Neural progenitor cell (in vitro differentiated cells): ENCODE measurements around the gene TMEM203.

ENCODE experiments used
- EZH2 ChIP-seq: fragments of 200-600 bp; sonication (generic); IDR thresholded peaks from 2 replicates; pipeline ENCODE4 v1.6.1; 2017; ENCODE audit warnings: antibody characterized with exemption, mild to moderate bottlenecking, moderate library complexity
- EZH2phosphoT487 ChIP-seq: fragments of 200-600 bp; sonication (generic); IDR thresholded peaks from 2 replicates; pipeline ENCODE4 v1.6.1; 2017; ENCODE audit warnings: antibody characterized with exemption
- TF ChIP-seq, protein P1 (sequence below): fragments of 200-600 bp; sonication (generic); IDR thresholded peaks from 2 replicates; pipeline ENCODE4 v1.5.1; 2017; ENCODE audit warnings: antibody characterized with exemption, mild to moderate bottlenecking

DNA sequence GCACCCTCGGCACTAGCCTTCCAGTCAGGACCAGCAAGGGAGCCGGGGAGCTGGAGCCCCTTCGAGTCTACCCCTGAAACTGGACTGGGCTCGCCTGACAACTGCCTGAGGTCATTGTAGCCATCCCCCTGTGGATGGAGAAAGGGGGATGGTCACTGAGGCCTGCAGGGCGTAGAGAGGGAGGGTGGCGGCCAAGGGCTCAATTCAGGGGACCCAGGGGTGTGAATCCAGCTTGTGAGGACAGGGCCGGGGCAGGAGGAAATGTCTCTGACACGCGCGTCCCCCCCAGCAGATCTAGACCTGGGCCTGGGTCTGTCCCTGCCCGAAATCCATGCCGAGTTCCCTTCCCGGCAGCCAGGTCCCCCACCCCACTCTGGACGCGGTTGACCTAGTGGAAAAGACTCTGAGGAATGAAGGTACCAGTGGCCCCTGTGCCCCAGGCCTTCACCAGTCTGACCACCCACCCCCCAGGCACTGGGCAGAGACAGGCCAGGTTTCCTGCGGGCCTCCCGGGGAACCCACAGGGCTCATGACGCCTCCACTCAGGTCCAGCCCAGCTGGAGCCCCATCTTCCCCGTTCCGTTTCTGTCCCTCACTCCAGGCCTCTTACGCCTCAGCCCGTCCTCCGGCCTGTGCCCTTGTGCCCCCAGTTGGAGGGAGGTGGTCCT lies 26.1 kb upstream of the TMEM203 start:
- TF ChIP-seq, protein P1, sequence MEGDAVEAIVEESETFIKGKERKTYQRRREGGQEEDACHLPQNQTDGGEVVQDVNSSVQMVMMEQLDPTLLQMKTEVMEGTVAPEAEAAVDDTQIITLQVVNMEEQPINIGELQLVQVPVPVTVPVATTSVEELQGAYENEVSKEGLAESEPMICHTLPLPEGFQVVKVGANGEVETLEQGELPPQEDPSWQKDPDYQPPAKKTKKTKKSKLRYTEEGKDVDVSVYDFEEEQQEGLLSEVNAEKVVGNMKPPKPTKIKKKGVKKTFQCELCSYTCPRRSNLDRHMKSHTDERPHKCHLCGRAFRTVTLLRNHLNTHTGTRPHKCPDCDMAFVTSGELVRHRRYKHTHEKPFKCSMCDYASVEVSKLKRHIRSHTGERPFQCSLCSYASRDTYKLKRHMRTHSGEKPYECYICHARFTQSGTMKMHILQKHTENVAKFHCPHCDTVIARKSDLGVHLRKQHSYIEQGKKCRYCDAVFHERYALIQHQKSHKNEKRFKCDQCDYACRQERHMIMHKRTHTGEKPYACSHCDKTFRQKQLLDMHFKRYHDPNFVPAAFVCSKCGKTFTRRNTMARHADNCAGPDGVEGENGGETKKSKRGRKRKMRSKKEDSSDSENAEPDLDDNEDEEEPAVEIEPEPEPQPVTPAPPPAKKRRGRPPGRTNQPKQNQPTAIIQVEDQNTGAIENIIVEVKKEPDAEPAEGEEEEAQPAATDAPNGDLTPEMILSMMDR, result no peak
- no peak for TF ChIP-seq EZH2phosphoT487
- TF ChIP-seq EZH2, result no peak
